ENCODE results near the gene ADARB1.

Gene ADARB1

GRCh38 chr21:45252448-45252925, 178.1 kb downstream of the ADARB1 start:
- Histone ChIP-seq H3K27me3 (ENCODE audit: control insufficient read depth in 2 of 2, insufficient read depth in 2 of 2, low read length in 2 of 2) (peaks cover 10 to 22% of the 10 kb centered on the region in 2 donors), H3K27ac (ENCODE audit: low read depth in 2 of 2, low read length in 2 of 2) (no peak overlapping the region), H3K36me3 (ENCODE audit: control insufficient read depth in 2 of 2, insufficient read depth in 2 of 2, low read length in 2 of 2) (no peaks in the 10 kb centered on the region), H3K9ac (ENCODE audit: low read depth in 1 of 2, low read length in 2 of 2) (no peak overlapping the region), H3K4me3 (ENCODE audit: low read length in 2 of 2) (no peak overlapping the region), H3K9me3 (ENCODE audit: control insufficient read depth in 2 of 2, low read length in 2 of 2) (no peaks in the 10 kb centered on the region), H3K4me1 (ENCODE audit: control insufficient read depth in 2 of 2, insufficient read depth in 2 of 2, low read length in 2 of 2) (peaks cover 0 to 2% of the 10 kb centered on the region in 2 donors)

- Histone ChIP-seq H3K27me3 (ENCODE audit: control insufficient read depth in 2 of 2, insufficient read depth in 2 of 2, low read length in 2 of 2) (peaks cover 10 to 28% of the 10 kb centered on the region in 2 donors), H3K9ac (ENCODE audit: low read depth in 1 of 2, low read length in 2 of 2) (no peak overlapping the region), H3K4me3 (ENCODE audit: low read length in 2 of 2) (no peak overlapping the region), H3K27ac (ENCODE audit: low read depth in 2 of 2, low read length in 2 of 2) (no peak overlapping the region), H3K36me3 (ENCODE audit: control insufficient read depth in 2 of 2, insufficient read depth in 2 of 2, low read length in 2 of 2) (no peaks in the 10 kb centered on the region), H3K4me1 (ENCODE audit: control insufficient read depth in 2 of 2, insufficient read depth in 2 of 2, low read length in 2 of 2) (peaks cover 0 to 2% of the 10 kb centered on the region in 2 donors), H3K9me3 (ENCODE audit: control insufficient read depth in 2 of 2, low read length in 2 of 2) (no peaks in the 10 kb centered on the region)
These were observed 178.8 kb downstream of the ADARB1 start for GRCh38 chr21:45253180-45253579.

GRCh38 chr21:45253633-45254459, 179.5 kb downstream of the ADARB1 start:
- H3K4me1 ChIP-seq (ENCODE audit: control insufficient read depth in 2 of 2, insufficient read depth in 2 of 2, low read length in 2 of 2) = peaks cover 0 to 2% of the 10 kb centered on the region in 2 donors

GRCh38 chr21:45254460-45254930, 180.1 kb downstream of the ADARB1 start:
- no peak overlapping the region for H3K27ac ChIP-seq (ENCODE audit: low read depth in 2 of 2, low read length in 2 of 2)
- no peaks in the 10 kb centered on the region for H3K36me3 ChIP-seq (ENCODE audit: control insufficient read depth in 2 of 2, insufficient read depth in 2 of 2, low read length in 2 of 2)
- peaks cover 5 to 21% of the 10 kb centered on the region in 2 donors for H3K27me3 ChIP-seq (ENCODE audit: control insufficient read depth in 2 of 2, insufficient read depth in 2 of 2, low read length in 2 of 2)
- peaks cover 0 to 2% of the 10 kb centered on the region in 2 donors for H3K4me1 ChIP-seq (ENCODE audit: control insufficient read depth in 2 of 2, insufficient read depth in 2 of 2, low read length in 2 of 2)
- no peaks in the 10 kb centered on the region for H3K9me3 ChIP-seq (ENCODE audit: control insufficient read depth in 2 of 2, low read length in 2 of 2)
- H3K4me3 ChIP-seq (ENCODE audit: low read length in 2 of 2) = no peak overlapping the region
- H3K9ac ChIP-seq (ENCODE audit: low read depth in 1 of 2, low read length in 2 of 2) = no peak overlapping the region

More at GRCh38 chr21:45253633-45254459, 179.5 kb downstream of the ADARB1 start:
- peaks cover 8 to 23% of the 10 kb centered on the region in 2 donors for H3K27me3 ChIP-seq (ENCODE audit: control insufficient read depth in 2 of 2, insufficient read depth in 2 of 2, low read length in 2 of 2)
- H3K4me3 ChIP-seq (ENCODE audit: low read length in 2 of 2) = no peak overlapping the region
- no peaks in the 10 kb centered on the region for H3K9me3 ChIP-seq (ENCODE audit: control insufficient read depth in 2 of 2, low read length in 2 of 2)
- no peaks in the 10 kb centered on the region for H3K36me3 ChIP-seq (ENCODE audit: control insufficient read depth in 2 of 2, insufficient read depth in 2 of 2, low read length in 2 of 2)
- no peak overlapping the region for H3K9ac ChIP-seq (ENCODE audit: low read depth in 1 of 2, low read length in 2 of 2)
- no peak overlapping the region for H3K27ac ChIP-seq (ENCODE audit: low read depth in 2 of 2, low read length in 2 of 2)

- no peaks in the 10 kb centered on the region for H3K36me3 ChIP-seq (ENCODE audit: control insufficient read depth in 2 of 2, insufficient read depth in 2 of 2, low read length in 2 of 2)
- no peaks in the 10 kb centered on the region for H3K9me3 ChIP-seq (ENCODE audit: control insufficient read depth in 2 of 2, low read length in 2 of 2)
- no peak overlapping the region for H3K9ac ChIP-seq (ENCODE audit: low read depth in 1 of 2, low read length in 2 of 2)
- no peak overlapping the region for H3K27ac ChIP-seq (ENCODE audit: low read depth in 2 of 2, low read length in 2 of 2)
- peaks cover 5 to 21% of the 10 kb centered on the region in 2 donors for H3K27me3 ChIP-seq (ENCODE audit: control insufficient read depth in 2 of 2, insufficient read depth in 2 of 2, low read length in 2 of 2)
- peak overlapping the region in 1 of 2 donors; percentile 22 for H3K4me3 ChIP-seq (ENCODE audit: low read length in 2 of 2)
- peaks cover 0 to 2% of the 10 kb centered on the region in 2 donors for H3K4me1 ChIP-seq (ENCODE audit: control insufficient read depth in 2 of 2, insufficient read depth in 2 of 2, low read length in 2 of 2)
These were observed 181.1 kb downstream of the ADARB1 start for GRCh38 chr21:45255381-45256020.

GRCh38 chr21:45256021-45256911, 181.9 kb downstream of the ADARB1 start:
- Histone ChIP-seq H3K36me3 (ENCODE audit: control insufficient read depth in 2 of 2, insufficient read depth in 2 of 2, low read length in 2 of 2) (no peaks in the 10 kb centered on the region), H3K4me3 (ENCODE audit: low read length in 2 of 2) (no peak overlapping the region), H3K9ac (ENCODE audit: low read depth in 1 of 2, low read length in 2 of 2) (no peak overlapping the region), H3K9me3 (ENCODE audit: control insufficient read depth in 2 of 2, low read length in 2 of 2) (no peaks in the 10 kb centered on the region), H3K27ac (ENCODE audit: low read depth in 2 of 2, low read length in 2 of 2) (no peak overlapping the region), H3K4me1 (ENCODE audit: control insufficient read depth in 2 of 2, insufficient read depth in 2 of 2, low read length in 2 of 2) (peaks cover 0 to 2% of the 10 kb centered on the region in 2 donors), H3K27me3 (ENCODE audit: control insufficient read depth in 2 of 2, insufficient read depth in 2 of 2, low read length in 2 of 2) (peaks cover 5 to 21% of the 10 kb centered on the region in 2 donors)

GRCh38 chr21:45256912-45257672, 182.7 kb downstream of the ADARB1 start:
- Histone ChIP-seq H3K36me3 (ENCODE audit: control insufficient read depth in 2 of 2, insufficient read depth in 2 of 2, low read length in 2 of 2) (peaks cover 0 to 3% of the 10 kb centered on the region in 2 donors), H3K4me3 (ENCODE audit: low read length in 2 of 2) (no peak overlapping the region), H3K4me1 (ENCODE audit: control insufficient read depth in 2 of 2, insufficient read depth in 2 of 2, low read length in 2 of 2) (peaks cover 0 to 2% of the 10 kb centered on the region in 2 donors), H3K9ac (ENCODE audit: low read depth in 1 of 2, low read length in 2 of 2) (no peak overlapping the region), H3K9me3 (ENCODE audit: control insufficient read depth in 2 of 2, low read length in 2 of 2) (no peaks in the 10 kb centered on the region), H3K27ac (ENCODE audit: low read depth in 2 of 2, low read length in 2 of 2) (no peak overlapping the region), H3K27me3 (ENCODE audit: control insufficient read depth in 2 of 2, insufficient read depth in 2 of 2, low read length in 2 of 2) (peaks cover 5 to 21% of the 10 kb centered on the region in 2 donors)

GRCh38 chr21:45257673-45258341, 183.4 kb downstream of the ADARB1 start:
- no peak overlapping the region for H3K9ac ChIP-seq (ENCODE audit: low read depth in 1 of 2, low read length in 2 of 2)
- no peak overlapping the region for H3K4me3 ChIP-seq (ENCODE audit: low read length in 2 of 2)
- peaks cover 0 to 3% of the 10 kb centered on the region in 2 donors for H3K36me3 ChIP-seq (ENCODE audit: control insufficient read depth in 2 of 2, insufficient read depth in 2 of 2, low read length in 2 of 2)
- peaks cover 0 to 2% of the 10 kb centered on the region in 2 donors for H3K4me1 ChIP-seq (ENCODE audit: control insufficient read depth in 2 of 2, insufficient read depth in 2 of 2, low read length in 2 of 2)
- no peak overlapping the region for H3K27ac ChIP-seq (ENCODE audit: low read depth in 2 of 2, low read length in 2 of 2)
- no peaks in the 10 kb centered on the region for H3K9me3 ChIP-seq (ENCODE audit: control insufficient read depth in 2 of 2, low read length in 2 of 2)
- peaks cover 5 to 20% of the 10 kb centered on the region in 2 donors for H3K27me3 ChIP-seq (ENCODE audit: control insufficient read depth in 2 of 2, insufficient read depth in 2 of 2, low read length in 2 of 2)

- Histone ChIP-seq H3K9me3 (ENCODE audit: control insufficient read depth in 2 of 2, low read length in 2 of 2) (no peaks in the 10 kb centered on the region), H3K4me1 (ENCODE audit: control insufficient read depth in 2 of 2, insufficient read depth in 2 of 2, low read length in 2 of 2) (no peaks in the 10 kb centered on the region), H3K9ac (ENCODE audit: low read depth in 1 of 2, low read length in 2 of 2) (no peak overlapping the region), H3K36me3 (ENCODE audit: control insufficient read depth in 2 of 2, insufficient read depth in 2 of 2, low read length in 2 of 2) (peaks cover 2 to 8% of the 10 kb centered on the region in 2 donors), H3K27me3 (ENCODE audit: control insufficient read depth in 2 of 2, insufficient read depth in 2 of 2, low read length in 2 of 2) (peaks cover 5 to 16% of the 10 kb centered on the region in 2 donors), H3K27ac (ENCODE audit: low read depth in 2 of 2, low read length in 2 of 2) (no peak overlapping the region), H3K4me3 (ENCODE audit: low read length in 2 of 2) (no peak overlapping the region)
These were observed 184.1 kb downstream of the ADARB1 start for GRCh38 chr21:45258466-45258865.
